Measurements from ENCODE around the gene EXOC2. TPM values are rescaled to one million over a fixed set of nuclear protein-coding genes. Genes with fewer than 3 reads are reported as not detected.
"Not testable (repeated sequence)": the region's sequence is repeated elsewhere in the genome, so short reads cannot be mapped to it uniquely, and the experiment has no call there.

EXOC2 gene
- total RNA-seq, 1 experiment from 2014 or later: 30.7 TPM

DNA sequence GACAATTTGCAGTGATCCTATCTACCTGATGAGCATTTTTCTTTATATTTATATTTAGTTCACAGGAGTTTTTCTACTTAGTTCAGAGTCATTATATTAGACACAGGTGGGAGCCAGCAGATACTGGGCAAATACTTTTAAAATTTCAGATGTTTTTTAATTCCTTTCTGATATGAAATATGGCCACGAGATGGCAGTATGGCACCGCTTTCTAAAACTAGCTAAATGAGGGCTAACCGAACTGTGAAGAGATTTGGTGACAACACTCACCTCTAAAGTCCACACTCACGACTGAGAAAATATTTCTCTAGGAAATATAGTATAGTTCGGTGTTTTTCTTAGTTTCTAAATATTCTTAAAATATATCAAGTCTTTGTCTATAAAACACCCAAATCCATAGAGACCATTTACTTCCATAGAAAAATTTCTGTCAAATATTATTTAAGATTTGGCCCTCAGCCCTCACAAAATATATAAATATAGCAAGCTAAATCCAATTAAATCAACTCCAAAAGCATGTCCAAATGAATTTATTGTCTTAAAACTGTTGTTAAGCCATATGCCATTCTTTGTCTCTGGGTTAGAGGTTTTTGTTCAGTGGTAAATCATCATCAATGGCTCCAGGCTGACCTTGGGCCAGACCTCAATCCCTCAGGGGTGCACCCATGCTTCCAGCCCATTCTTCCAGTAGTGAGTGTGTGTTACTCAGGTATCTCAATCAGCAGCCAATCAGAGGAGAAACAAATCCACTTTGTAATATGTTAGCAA lies 99.6 kb downstream of the EXOC2 start:
- peak; percentile 57 for DNase-seq (ENCODE audit: low read depth)

DNA sequence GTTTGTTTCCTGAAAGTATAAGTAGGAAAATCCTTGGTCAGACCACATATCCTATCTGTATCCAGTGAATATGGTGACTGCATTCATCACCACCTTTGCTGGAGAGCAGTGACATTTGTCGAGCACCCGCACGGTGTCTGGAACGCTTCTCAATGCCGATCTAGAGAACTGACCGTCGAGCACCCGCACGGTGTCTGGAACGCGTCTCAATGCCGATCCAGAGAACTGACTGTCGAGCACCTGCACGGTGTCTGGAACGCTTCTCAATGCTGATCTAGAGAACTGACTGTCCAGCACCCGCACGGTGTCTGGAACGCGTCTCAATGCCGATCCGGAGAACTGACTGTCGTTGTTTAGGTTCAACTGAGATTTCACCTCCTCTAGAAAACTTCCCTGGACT lies 103.8 kb downstream of the EXOC2 start:
- DNase-seq (ENCODE audit: low read depth): no peak

DNA sequence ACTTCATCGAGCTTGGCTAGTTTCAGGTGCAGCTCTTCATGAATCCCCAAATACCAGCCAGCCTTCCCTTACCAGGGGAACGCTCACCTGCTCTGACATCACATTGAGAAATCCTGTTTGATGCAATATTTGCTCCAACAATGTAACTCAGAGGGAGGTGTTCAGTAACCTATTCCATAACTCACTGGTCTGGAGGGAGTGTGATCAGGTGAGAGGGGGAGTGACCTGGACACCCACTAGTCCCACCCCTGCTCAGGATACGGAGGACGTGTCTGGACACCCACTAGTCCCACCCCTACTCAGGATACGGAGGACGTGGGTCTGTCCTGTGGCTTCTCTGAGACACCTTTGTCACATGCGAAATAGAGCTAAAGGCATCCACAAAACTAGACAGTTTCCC lies 106.4 kb downstream of the EXOC2 start:
- DNase-seq (ENCODE audit: low read depth): no peak

DNA sequence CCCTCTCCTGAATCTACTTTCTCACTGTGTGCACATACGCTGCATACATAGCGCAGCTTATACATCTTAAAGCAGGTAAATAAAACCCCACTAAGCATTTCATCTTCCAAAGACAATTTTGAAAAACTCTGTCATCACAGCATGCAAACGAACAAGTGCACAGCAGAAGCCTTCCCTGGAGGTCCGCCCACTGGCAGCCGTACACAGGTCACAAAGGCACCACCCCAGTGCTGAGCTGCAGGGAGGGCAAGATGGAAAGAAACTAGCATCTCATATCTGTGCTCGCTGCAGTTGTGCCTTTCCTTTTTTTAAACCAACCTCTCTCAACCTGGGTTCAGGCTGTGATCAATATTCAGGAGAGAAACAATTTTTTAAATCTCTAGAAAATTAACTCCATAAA lies 109.3 kb downstream of the EXOC2 start:
- DNase-seq (ENCODE audit: low read depth): no peak

DNA sequence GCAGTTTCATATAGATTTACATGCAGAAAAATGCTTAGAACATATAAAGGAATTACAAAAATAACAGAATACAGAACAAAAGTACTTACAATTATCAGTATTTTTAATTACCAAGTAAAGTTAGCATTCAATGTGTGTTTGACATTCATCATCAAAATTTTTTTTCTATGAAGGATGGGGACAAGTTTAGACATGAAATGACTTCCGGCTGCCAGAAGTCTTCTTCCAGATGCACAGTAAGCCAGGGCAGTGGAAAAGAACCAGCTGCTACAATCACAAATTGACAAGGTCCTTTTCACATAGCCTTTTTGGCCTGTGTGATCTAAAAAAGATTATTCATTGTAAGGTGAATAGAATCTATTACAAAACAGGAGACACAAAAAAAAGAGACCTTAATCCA lies 109.8 kb downstream of the EXOC2 start:
- no peak for DNase-seq (ENCODE audit: low read depth)

DNA sequence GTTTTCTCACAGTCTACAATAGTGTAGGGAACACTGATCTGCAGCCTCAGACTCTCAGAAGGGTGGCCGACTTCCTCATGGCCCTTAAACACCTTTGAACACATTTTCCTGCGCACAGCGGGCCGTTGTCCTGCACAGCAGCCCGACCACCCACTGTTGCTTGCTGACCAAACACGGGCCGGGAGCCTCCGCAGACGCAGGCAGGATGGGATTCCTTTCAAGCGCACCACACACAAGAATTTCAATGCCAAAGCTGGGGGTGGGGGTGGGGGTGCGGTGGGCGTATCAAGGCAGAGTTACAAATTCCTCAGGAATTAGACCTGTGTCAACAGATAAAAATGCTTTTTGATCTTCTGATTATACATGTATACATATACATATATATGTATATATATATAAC lies 110.6 kb downstream of the EXOC2 start:
- DNase-seq (ENCODE audit: low read depth): no peak

DNA sequence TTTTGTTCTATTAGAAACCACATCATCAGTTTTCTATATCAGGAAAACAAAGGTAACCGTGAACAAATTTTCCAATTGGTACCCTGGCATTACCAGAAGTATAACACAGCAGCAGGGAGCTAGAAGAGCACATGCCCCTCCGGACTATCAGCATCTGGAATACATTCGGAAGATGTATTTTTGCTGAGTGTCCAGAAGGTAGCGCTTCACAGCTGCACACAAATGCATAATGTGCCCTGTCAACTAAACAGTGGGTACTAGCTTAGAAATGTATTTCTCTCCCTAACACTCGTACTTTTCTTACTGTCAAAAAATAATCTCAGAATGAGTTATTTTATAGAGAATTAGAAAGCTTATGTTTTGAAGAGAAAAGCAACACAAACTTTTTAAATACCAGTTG lies 113.6 kb downstream of the EXOC2 start:
- peak; percentile 27 for DNase-seq (ENCODE audit: low read depth)

DNA sequence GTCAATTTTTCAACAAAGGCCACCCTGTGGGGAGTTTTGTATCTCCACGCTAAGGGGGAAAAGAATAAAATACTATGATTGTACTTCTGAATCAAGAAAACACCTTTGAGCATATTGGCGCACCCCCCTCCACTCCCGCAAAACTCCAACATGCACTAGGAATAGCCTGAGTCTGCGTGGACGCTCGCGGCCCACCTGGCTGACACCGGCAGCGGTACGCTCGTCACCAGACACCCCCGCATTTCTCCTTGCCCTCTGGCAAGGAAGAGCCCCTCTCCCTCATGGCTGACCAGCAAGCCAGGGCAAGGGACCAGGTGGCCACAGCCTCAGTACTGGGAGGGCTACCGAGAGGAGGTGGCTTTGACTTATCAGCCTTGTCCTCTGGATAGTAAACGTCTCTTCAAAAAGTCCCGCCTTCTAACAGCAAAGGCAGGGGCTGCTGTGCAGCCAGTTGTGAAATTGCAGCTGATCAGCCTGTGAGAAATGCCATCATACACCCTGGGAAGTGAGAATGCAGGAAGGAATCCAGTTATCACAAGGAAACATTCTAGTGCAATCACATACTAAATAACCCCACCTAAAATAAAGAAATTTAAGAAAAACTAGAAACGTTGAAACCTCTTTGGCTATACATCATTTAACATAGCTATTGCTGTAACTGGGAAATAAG lies 120.2 kb downstream of the EXOC2 start:
- DNase-seq (ENCODE audit: low read depth): no peak

DNA sequence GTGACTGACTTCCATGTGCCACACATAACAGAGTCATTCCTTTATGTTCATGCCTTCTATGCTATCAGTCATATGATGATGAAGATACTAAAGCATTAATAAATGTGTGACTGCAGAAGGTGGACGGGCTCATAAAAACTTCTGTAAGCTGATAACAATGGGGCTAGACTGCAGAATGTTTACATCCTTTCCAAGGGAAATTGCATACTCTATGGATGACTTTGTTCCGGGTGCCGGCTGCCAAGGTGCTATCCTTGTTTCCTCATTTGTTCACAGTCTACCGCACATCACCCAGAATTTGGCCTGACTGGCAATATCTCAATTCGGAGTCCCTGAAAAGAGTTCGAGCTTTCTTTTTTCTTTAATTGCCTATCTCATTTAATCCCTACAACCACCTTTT lies 121.0 kb downstream of the EXOC2 start:
- no peak for DNase-seq (ENCODE audit: low read depth)

DNA sequence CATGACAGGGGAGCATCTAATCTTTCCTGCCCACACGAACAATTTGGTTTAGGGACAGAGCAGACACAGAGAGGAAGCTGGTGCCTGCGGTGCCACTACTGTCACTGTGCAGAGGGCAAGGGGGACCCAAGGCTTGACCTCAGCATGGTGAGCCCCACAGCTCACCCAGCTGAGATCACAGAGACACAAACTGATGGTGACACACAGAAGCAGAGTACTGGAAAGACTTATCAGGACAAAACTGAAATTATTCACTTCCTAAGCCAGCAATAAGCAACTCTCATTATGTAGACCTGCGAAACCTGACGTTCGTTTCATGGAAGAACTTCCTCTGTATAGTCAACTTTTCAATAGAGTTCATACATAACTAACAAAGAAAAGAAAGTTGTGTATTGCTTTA lies 122.1 kb downstream of the EXOC2 start:
- no peak for DNase-seq (ENCODE audit: low read depth)

DNA sequence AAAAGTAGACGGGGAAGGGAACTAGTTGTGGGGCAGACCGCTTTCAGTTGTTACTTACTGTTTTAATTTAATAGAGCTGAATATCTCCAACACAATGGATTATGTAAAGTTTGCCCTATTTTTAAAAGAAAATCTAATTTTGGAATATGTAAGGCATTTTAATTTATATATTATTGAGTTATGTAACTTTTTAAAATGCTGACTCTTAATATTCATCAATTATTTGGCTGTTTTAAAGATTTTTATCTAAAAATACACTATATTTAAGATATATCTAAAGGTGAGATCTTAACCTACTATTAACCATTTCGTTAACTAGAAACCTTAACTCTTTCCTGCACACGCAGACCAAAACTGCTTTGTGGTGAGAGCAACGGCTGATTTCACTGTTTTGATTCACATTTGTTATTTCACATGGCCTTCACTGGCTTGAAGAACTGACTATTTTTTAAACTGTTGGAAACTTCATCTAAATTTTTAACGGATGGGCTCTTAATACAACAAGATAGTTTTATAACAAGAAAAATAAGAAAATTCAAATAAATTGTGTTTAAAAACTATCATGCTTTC lies 123.9 kb downstream of the EXOC2 start:
- no peak for DNase-seq (ENCODE audit: low read depth)

DNA sequence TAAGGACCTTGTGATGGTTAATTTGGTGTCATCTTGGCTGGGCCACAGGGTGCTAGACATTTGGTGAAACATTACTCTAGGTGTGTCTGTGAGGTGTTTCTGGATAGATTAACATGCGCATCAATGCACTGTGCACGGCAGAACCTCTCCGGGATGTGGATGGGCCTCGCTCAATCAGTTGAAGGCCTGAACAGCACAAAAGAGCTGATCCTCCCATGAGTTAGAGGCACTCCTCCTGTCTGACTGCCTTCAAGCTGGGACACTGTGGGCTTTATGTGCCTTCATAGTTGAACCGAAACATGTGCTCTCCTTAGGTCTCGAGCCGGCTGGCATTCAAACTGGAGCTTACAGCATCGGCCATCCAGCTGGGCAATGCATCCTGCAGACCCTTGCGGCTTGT lies 124.9 kb downstream of the EXOC2 start:
- no peak for DNase-seq (ENCODE audit: low read depth)

DNA sequence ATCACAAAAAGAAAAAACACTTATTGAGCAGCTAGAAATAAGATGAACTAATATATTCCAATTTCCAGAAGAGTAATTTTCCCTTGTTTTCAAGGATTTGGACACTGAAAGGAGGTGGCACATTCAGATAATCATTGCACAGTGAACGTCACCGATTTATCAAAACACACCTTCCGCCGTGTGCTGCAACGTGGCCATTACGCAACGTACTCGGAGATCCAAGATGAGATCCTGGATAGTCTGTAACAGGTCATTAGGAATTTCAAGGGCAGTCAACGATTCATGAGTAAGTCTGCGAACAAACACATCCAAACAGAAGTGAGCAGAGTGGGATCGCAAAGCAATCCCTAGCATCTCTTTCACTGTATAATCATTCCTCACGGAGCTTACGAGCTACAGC lies 129.1 kb downstream of the EXOC2 start:
- no peak for DNase-seq (ENCODE audit: low read depth)

DNA sequence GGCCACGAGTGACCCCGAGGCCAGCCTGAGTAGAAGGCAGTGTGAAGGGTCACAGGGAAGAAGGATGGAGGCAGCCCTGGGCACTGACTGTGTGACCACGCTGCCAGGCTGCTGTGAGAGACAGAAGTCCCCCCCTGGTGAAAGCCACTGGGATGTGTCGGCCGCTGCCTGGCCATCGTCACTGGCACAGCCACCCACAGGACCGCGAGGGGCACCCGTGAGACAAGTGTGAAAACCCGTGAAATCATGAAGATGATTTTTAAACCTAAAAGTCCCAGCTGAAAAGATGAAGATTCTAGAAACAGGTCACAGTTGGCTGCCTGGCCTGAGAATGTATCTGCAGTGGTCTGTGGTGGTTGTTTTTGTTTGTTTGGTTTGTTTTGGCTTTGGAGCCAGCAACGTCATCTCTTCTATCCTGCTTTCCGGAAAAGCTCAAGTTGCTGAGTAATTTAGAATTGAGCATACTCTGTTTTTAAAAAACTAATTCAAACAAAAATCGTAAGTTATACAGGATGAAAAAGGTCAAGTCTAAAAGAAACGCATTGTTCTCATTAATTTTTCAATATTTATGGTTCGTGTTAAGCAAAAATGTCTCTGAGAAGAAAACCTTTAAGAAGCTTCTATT lies 130.8 kb downstream of the EXOC2 start:
- DNase-seq (ENCODE audit: low read depth): no peak

DNA sequence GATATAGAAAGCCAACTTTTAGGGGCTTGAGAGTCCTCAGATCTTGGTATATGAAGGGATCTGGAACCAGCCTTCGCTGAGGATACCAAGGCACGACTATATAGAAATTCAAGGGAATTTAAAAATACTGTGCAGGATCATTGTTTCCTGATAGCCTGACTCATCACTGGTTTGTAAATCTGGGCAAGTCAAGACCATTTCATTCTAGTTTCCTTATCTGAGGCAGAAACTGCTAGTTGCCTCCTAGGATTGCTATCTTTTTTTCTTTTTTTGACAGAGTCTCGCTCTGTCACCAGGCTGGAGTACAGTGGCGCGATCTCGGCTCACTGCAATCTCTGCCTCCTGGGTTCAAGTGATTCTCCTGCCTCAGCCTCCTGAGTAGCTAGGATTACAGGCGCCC lies 131.6 kb downstream of the EXOC2 start:
- DNase-seq (ENCODE audit: low read depth): not testable (repeated sequence)

DNA sequence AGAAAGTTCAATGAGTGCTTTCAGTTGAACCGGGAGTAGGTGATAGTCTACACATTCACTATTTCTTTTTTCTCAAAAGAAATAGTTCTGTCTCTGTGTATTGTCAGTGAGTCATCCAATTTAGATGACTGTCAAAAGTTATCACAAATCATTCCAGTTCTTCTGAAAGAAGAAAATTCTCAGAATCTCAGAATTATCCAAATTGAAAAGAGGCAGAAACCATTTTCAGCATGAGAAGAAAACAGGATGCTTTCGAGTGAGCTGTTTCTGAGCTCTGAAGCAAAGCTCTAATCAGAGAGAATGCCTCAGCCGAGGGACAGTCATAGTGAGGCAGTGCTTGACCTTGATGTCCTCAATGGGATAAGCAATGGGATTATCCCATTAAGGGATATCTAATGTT lies 134.0 kb downstream of the EXOC2 start:
- no peak for DNase-seq (ENCODE audit: low read depth)

DNA sequence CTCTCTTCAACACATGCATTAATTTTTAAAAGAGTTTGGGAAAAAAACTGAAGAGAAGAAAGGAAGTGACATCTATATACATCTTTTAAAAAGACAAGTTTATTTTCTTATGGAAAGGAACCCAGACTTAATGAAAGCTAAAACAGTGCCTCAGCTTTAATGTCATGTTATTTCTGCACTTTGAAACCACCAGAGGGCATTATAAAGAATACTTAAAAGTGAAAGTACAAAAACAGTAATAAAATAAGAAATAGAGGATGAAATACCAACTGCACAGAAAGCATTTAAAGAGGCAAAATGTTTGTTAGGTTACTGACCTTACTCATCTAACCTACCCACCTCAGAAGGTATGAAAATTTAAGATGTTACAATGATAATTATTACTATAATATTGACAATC lies 134.8 kb downstream of the EXOC2 start:
- DNase-seq (ENCODE audit: low read depth): peak; percentile 7

DNA sequence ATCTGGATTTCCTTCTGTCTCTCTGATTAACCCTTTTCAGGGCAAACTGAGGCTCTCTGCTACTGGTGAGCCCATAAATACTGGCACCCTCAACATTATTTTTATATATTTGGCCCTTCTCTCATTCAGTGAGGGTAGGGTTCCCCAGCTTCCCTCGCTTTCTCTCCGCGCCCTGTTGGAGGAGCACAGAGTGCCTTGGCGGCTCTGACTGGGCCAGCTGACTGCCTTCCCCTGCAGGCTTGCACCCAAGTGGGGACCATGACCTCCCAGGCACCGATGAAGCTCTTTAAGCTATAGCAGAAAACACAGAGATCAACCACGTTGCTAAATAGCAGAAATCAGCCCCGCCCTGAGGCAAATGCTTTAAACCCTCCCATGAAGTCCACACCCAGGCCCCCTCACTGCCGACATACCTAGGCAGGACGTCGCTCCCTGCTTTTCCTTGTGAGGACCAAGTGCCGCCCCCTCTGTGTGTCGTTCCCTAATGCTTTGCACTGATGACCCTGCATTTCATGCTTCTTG lies 141.0 kb downstream of the EXOC2 start:
- no peak for DNase-seq (ENCODE audit: low read depth)

DNA sequence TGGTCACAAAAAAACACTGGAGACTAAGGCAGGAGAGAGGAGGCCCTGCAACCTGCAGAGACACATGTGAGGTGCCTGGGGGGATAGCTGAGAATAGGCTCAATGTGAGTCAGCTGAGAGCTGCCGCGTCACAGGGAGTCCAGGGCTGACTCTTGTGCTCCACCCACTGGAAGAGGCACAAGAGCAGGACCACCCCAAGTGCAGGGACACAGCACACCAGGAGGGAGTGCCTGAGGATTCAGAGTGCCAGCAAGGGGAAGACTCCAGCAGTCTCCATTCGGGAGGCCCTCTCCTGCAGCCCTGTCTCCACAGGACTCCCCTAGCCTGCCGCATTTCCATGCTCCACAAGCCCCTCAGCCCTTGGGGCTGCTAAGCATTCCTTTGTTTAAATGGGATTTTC lies 141.5 kb downstream of the EXOC2 start:
- DNase-seq (ENCODE audit: low read depth): peak; percentile 14

DNA sequence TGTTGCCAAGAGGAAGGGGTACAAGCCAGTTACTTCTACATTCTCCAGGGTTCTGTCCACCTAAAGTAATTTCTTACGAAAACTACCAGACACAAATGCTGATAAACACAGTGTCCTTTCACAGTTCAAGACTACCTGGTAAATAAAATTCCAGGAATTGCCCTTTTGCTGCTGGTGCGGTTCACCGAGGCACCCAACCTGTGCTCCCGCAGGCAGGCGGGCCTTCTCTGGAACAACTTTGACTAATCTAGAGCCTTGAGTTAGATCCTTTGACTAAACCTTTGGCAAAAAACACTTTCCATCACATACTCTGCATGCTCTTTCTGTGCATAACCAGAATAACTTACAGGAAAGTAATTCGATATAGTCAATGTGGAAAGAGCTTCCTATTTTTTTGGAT lies 143.0 kb downstream of the EXOC2 start:
- DNase-seq (ENCODE audit: low read depth): no peak

DNA sequence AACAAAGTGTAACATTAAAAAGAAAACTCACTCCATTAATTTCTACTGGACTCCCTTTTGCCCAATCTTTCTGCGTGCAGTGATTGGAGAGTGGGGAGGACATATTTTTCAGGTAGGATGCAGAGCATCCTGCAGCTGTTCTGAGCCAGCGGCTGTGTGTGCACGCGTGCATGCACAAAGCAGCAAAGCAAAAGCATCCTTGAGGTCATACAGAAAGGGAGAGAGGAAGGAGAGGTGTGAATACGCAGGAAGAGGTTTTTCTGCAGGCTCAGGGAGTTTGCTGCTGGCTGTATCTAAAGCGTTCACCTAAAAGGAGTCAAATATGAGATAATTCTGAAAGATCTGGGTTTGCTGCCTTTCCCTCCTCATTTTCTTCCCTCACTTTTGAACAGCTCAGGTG lies 144.4 kb downstream of the EXOC2 start:
- DNase-seq (ENCODE audit: low read depth): no peak

DNA sequence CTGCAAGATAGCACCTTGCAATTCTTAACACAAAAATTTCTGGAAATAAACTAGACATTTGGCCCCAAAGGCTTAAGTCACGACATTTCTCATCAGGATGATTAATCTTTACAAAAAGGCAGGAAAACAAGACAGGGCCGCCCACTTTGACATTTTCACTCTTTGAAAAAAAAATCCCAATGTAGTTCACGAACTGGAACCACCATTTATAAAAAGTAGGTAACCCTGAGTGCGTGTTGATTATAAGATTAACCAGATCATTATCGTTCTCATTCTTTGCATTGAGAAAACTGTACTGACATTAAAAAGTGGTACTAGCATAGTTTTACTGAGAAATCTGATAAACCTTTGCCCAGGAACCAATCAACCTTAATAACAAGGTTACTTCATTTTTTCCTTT lies 144.8 kb downstream of the EXOC2 start:
- DNase-seq (ENCODE audit: low read depth): no peak

Measured in LHCN-M2 (cell line).